AG09309 (cell line): ENCODE data around the gene ARHGAP22.

Experiments used
- DNase-seq: peaks from one replicate; pipeline ENCODE4 v3.0.0-alpha.2; 2010; ENCODE audit warnings: low read depth
- H3K4me3 ChIP-seq: 2 replicates; pipeline ENCODE4 v1.5.1; 2011; ENCODE audit warnings: mild to moderate bottlenecking, low read depth, low read length, moderate library complexity; ENCODE audit not compliant: control insufficient read depth
- CTCF ChIP-seq: IDR thresholded peaks from 2 replicates; pipeline ENCODE4 v1.5.1; 2011; ENCODE audit warnings: mild to moderate bottlenecking, low read depth, low read length, inconsistent platforms; ENCODE audit not compliant: insufficient read depth, control insufficient read depth; ENCODE audit errors: missing control alignments

Gene ARHGAP22

GRCh38 chr10:48459270-48460150 is 145.4 kb downstream of the ARHGAP22 start:
- no peak overlapping the region for H3K4me3 ChIP-seq
- no peak for DNase-seq
- no peak for TF ChIP-seq CTCF

GRCh38 chr10:48458662-48459048 is 146.2 kb downstream of the ARHGAP22 start:
- no peak for DNase-seq
- TF ChIP-seq CTCF, result no peak
- no peak overlapping the region for H3K4me3 ChIP-seq

- no peak for TF ChIP-seq CTCF
- no peak for DNase-seq
- H3K4me3 ChIP-seq, result no peak overlapping the region
Observed at GRCh38 chr10:48457949-48458661, 146.8 kb downstream of the ARHGAP22 start.

- DNase-seq, result no peak
- TF ChIP-seq CTCF, result no peak
- no peak overlapping the region for H3K4me3 ChIP-seq
Observed at GRCh38 chr10:48456808-48457761, 147.8 kb downstream of the ARHGAP22 start.

GRCh38 chr10:48456361-48456804 is 148.5 kb downstream of the ARHGAP22 start:
- no peak overlapping the region for H3K4me3 ChIP-seq
- no peak for TF ChIP-seq CTCF

GRCh38 chr10:48455392-48456151 is 149.3 kb downstream of the ARHGAP22 start:
- TF ChIP-seq CTCF, result no peak
- no peak overlapping the region for H3K4me3 ChIP-seq
- no peak for DNase-seq

More at GRCh38 chr10:48456361-48456804, 148.5 kb downstream of the ARHGAP22 start:
- no peak for DNase-seq
